GM18505 (cell line): ENCODE measurements around the gene CRLF1.

ENCODE experiments used
- ATAC-seq: cut with Tn5 transposase; IDR thresholded peaks from one replicate; pipeline ENCODE4 v1.9.1; 2021; ENCODE audit not compliant: unreplicated experiment
- POLR2A ChIP-seq: IDR thresholded peaks from 4 replicates; pipeline ENCODE4 v1.6.1; 2011; ENCODE audit warnings: borderline replicate concordance; ENCODE audit not compliant: insufficient read depth, insufficient read length; ENCODE audit errors: extremely low read depth

CRLF1 gene

GRCh38 chr19:18606281-18607225, at the start of gene CRLF1:
TSS of gene CRLF1 (minus strand) at chr19:18606799. CDS start at chr19:18606656, 143 bp downstream.
- ATAC-seq, result no peak

GRCh38 chr19:18655173-18655844, 48.7 kb upstream of the CRLF1 start:
- no peak for TF ChIP-seq POLR2A
- ATAC-seq, result no peak

More at GRCh38 chr19:18606281-18607225, at the start of gene CRLF1:
- no peak for TF ChIP-seq POLR2A

- ATAC-seq, result no peak
- TF ChIP-seq POLR2A, result no peak
These were observed 47.9 kb upstream of the CRLF1 start for GRCh38 chr19:18654469-18654868.

- ATAC-seq, result no peak
- TF ChIP-seq POLR2A, result no peak
These were observed 47.3 kb upstream of the CRLF1 start for GRCh38 chr19:18653853-18654252.

GRCh38 chr19:18651733-18652132, 45.1 kb upstream of the CRLF1 start:
- no peak for TF ChIP-seq POLR2A
- ATAC-seq, result no peak

- ATAC-seq, result no peak
- TF ChIP-seq POLR2A, result no peak
These were observed 44.7 kb upstream of the CRLF1 start for GRCh38 chr19:18651300-18651699.

GRCh38 chr19:18650468-18651041, 44.0 kb upstream of the CRLF1 start:
- ATAC-seq, result no peak

GRCh38 chr19:18650021-18650390, 43.4 kb upstream of the CRLF1 start:
- no peak for ATAC-seq
- TF ChIP-seq POLR2A, result no peak

More at GRCh38 chr19:18650468-18651041, 44.0 kb upstream of the CRLF1 start:
- no peak for TF ChIP-seq POLR2A

- no peak for TF ChIP-seq POLR2A
- ATAC-seq, result no peak
These were observed 42.9 kb upstream of the CRLF1 start for GRCh38 chr19:18649371-18650020.

GRCh38 chr19:18648973-18649315, 42.3 kb upstream of the CRLF1 start:
- no peak for TF ChIP-seq POLR2A
- ATAC-seq, result no peak

GRCh38 chr19:18647807-18648206, 41.2 kb upstream of the CRLF1 start:
- no peak for TF ChIP-seq POLR2A
- ATAC-seq, result no peak

- no peak for TF ChIP-seq POLR2A
- no peak for ATAC-seq
These were observed 40.8 kb upstream of the CRLF1 start for GRCh38 chr19:18647371-18647767.
